Hepatocyte (in vitro differentiated cells): Measurements from ENCODE around the gene RAB11FIP3.

Source experiments
- CTCF ChIP-seq: fragments of 200-600 bp; sonication (generic); IDR thresholded peaks from 2 replicates; pipeline ENCODE4 v1.5.1; 2016; ENCODE audit warnings: antibody characterized with exemption, mild to moderate bottlenecking; ENCODE audit not compliant: poor library complexity
- EZH2 ChIP-seq: fragments of 200-600 bp; sonication (generic); IDR thresholded peaks from 2 replicates; pipeline ENCODE4 v1.6.1; 2016; ENCODE audit warnings: antibody characterized with exemption, mild to moderate bottlenecking, borderline replicate concordance
- EZH2phosphoT487 ChIP-seq: fragments of 200-600 bp; sonication (generic); IDR thresholded peaks from one replicate; pipeline ENCODE4 v1.6.1; 2018; ENCODE audit warnings: antibody characterized with exemption, mild to moderate bottlenecking, low read depth, moderate library complexity; ENCODE audit not compliant: unreplicated experiment, severe bottlenecking

GRCh38 chr16:398561-399339, 26.7 kb upstream of the RAB11FIP3 start:
- TF ChIP-seq CTCF (no peak), EZH2 (no peak), EZH2phosphoT487 (no peak)
